Measurements from ENCODE around the gene METRNL. TPM values are rescaled to one million over a fixed set of nuclear protein-coding genes. Genes with fewer than 3 reads are reported as not detected.

METRNL gene
- polyA plus RNA-seq, 3 donors = 13.1 to 133 (median 29.8) TPM

DNA sequence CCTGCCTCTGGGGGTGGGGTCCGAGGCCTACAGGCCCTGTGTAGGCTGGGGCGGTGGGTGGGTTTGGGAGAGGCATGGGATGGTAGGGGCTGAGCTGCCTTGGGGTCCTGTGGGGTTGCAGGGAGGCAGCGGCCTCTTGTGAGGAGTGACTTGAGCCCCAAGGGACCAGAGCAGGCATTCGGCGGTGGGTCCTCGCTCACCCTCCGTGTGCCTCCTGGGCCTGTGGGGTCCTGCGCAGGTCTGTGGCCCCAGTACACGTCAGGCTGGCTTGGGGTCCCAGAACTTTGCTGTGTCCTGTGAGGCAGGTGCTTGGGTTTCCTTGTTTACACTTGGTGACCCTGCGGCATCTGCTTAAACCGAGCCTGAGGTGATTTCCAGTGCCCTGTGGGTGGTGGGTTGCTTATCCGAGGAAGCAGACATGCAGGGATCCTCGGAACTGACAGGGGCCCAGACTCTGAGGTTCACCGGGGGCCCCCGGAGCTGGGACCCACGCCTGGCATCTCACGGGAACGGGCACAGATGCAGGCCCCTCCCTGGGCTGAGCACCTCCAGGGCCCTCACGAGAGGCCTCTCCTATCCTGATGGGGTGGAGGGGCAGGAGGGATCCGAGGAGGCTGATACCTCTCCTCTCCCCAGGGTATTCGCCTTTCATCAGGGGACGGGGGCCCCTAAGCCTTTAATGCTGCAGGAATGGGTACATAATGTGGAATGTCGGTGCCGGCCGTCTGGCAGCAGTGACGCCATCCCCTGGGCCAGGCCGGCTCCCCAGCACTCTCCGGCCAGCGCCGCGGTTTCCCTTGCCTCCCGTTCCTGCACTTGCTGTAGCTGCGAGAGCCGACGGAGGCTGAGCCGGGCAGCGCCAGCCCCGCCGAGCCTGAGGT is 7.7 kb downstream of the METRNL start:
- H3K27me3 ChIP-seq (ENCODE audit: control insufficient read depth in 2 of 2, insufficient read depth in 2 of 2, low read length in 2 of 2) = no peaks in the 10 kb centered on the region
- Mint-ChIP-seq H3K4me3 (peak overlapping the region in 1 of 2 donors; percentile 58), H3K27me3 (ENCODE audit: low read depth in 3 of 3) (peaks cover 0 to 7% (median 0%) of the 10 kb centered on the region in 3 donors), H3K4me1 (peaks cover 75% of the 10 kb centered on the region), H3K36me3 (peaks cover 70 to 86% of the 10 kb centered on the region in 2 donors), H3K9me3 (peaks cover 0 to 2% (median 0%) of the 10 kb centered on the region in 7 donors), H3K27ac (peak overlapping the region in 3 of 7 donors; percentile 35 to 83 (median 50))
- H3K36me3 ChIP-seq (replicated peaks in 1 of 2; ENCODE audit: control insufficient read depth in 1 of 2, insufficient read depth in 2 of 2, low read length in 2 of 2) = peaks cover 48 to 78% of the 10 kb centered on the region in 2 donors
- H3K9ac ChIP-seq (ENCODE audit: insufficient read depth, low read length, poor library complexity, severe bottlenecking) = no peak overlapping the region
- no peak overlapping the region for H3K4me2 ChIP-seq (replicated peaks; ENCODE audit: extremely low read depth, low read length, poor library complexity, severe bottlenecking)
- H3K4me1 ChIP-seq (ENCODE audit: control insufficient read depth in 1 of 2, insufficient read depth in 2 of 2, low read length in 2 of 2) = peaks cover 52 to 83% of the 10 kb centered on the region in 2 donors
- no peak overlapping the region for H3K27ac ChIP-seq (ENCODE audit: low read depth in 1 of 2, low read length in 2 of 2)
- no peaks in the 10 kb centered on the region for H3K9me3 ChIP-seq (replicated peaks in 1 of 2; ENCODE audit: control insufficient read depth in 1 of 2, insufficient read depth in 1 of 2, low read length in 2 of 2)
- peak overlapping the region in 1 of 3 experiments; percentile 60 for H3K4me3 ChIP-seq (replicated peaks in 1 of 3; ENCODE audit: low read depth in 2 of 3, low read length in 3 of 3)
- DNase-seq = no peak
- peaks cover 96% of the 10 kb centered on the region for H4K20me1 ChIP-seq (ENCODE audit: insufficient read depth, low read length)
- intact Hi-C loops (cut with micrococcal nuclease) = no loop called here
- TF ChIP-seq, protein P1, sequence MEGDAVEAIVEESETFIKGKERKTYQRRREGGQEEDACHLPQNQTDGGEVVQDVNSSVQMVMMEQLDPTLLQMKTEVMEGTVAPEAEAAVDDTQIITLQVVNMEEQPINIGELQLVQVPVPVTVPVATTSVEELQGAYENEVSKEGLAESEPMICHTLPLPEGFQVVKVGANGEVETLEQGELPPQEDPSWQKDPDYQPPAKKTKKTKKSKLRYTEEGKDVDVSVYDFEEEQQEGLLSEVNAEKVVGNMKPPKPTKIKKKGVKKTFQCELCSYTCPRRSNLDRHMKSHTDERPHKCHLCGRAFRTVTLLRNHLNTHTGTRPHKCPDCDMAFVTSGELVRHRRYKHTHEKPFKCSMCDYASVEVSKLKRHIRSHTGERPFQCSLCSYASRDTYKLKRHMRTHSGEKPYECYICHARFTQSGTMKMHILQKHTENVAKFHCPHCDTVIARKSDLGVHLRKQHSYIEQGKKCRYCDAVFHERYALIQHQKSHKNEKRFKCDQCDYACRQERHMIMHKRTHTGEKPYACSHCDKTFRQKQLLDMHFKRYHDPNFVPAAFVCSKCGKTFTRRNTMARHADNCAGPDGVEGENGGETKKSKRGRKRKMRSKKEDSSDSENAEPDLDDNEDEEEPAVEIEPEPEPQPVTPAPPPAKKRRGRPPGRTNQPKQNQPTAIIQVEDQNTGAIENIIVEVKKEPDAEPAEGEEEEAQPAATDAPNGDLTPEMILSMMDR (IDR thresholded peaks at IDR 0.05) = no peak
- WGBS (ENCODE audit: insufficient coverage) = 97% methylated on average over 32 of the region's 39 CpGs
- H3K79me2 ChIP-seq (ENCODE audit: insufficient read depth, low read length) = peaks cover 94% of the 10 kb centered on the region
- H2AFZ ChIP-seq (ENCODE audit: insufficient read depth, low read depth, low read length, poor library complexity, severe bottlenecking) = no peak overlapping the region

DNA sequence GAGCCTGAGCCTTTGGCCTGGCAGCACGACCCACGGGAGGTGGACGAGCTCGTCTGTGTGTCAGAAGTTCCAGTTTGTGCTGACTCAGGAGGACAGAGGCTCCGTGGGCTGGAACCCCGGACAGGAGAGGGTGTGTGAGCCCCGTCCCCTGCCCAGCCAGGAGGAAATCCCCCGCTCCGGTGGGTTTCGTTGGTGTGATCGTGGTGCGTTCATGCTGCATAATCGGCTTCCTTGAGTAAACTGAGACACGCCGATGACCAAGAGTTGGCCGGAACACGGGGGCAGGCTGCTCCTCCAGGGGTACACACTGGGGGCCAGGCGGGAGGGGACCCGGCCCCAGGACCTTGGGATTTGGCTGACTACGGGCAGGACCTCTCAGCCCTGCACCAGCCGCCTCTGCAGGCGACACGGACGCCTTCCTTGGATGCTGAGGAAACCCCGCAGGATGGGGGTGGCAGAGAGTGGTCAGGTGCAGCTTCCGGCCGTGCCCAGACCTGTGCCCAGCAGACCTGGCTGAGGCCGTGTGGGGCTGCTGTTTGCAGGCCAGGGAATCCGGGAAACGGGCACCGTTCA is 8.5 kb downstream of the METRNL start:
- Histone ChIP-seq H3K79me2 (ENCODE audit: insufficient read depth, low read length) (peaks cover 89% of the 10 kb centered on the region), H4K20me1 (ENCODE audit: insufficient read depth, low read length) (peaks cover 96% of the 10 kb centered on the region), H2AFZ (ENCODE audit: insufficient read depth, low read depth, low read length, poor library complexity, severe bottlenecking) (no peak overlapping the region), H3K9me3 (replicated peaks in 1 of 2; ENCODE audit: control insufficient read depth in 1 of 2, insufficient read depth in 1 of 2, low read length in 2 of 2) (no peaks in the 10 kb centered on the region), H3K4me2 (replicated peaks; ENCODE audit: extremely low read depth, low read length, poor library complexity, severe bottlenecking) (peak overlapping the region; percentile 60), H3K27me3 (ENCODE audit: control insufficient read depth in 2 of 2, insufficient read depth in 2 of 2, low read length in 2 of 2) (no peaks in the 10 kb centered on the region), H3K4me1 (ENCODE audit: control insufficient read depth in 1 of 2, insufficient read depth in 2 of 2, low read length in 2 of 2) (peaks cover 45 to 76% of the 10 kb centered on the region in 2 donors), H3K36me3 (replicated peaks in 1 of 2; ENCODE audit: control insufficient read depth in 1 of 2, insufficient read depth in 2 of 2, low read length in 2 of 2) (peaks cover 52 to 76% of the 10 kb centered on the region in 2 donors), H3K27ac (ENCODE audit: low read depth in 1 of 2, low read length in 2 of 2) (peak overlapping the region; percentile 8 to 36), H3K4me3 (replicated peaks in 1 of 3; ENCODE audit: low read depth in 2 of 3, low read length in 3 of 3) (peak overlapping the region in 1 of 3 experiments; percentile 60), H3K9ac (ENCODE audit: insufficient read depth, low read length, poor library complexity, severe bottlenecking) (peak overlapping the region; percentile 21)
- H3K36me3 Mint-ChIP-seq = peaks cover 67 to 85% of the 10 kb centered on the region in 2 donors
- peaks cover 67% of the 10 kb centered on the region for H3K4me1 Mint-ChIP-seq
- H3K27ac Mint-ChIP-seq = peak overlapping the region in 5 of 7 donors; percentile 13 to 92 (median 79)
- DNase-seq = no peak
- H3K4me3 Mint-ChIP-seq = peak overlapping the region; percentile 58 to 71
- intact Hi-C loops (cut with micrococcal nuclease) = no loop called here
- TF ChIP-seq, protein P1 (IDR thresholded peaks at IDR 0.05) = no peak
- H3K9me3 Mint-ChIP-seq = peaks cover 0 to 2% (median 0%) of the 10 kb centered on the region in 7 donors
- H3K27me3 Mint-ChIP-seq (ENCODE audit: low read depth in 3 of 3) = peaks cover 0 to 3% (median 0%) of the 10 kb centered on the region in 3 donors
- WGBS (ENCODE audit: insufficient coverage) = 92% methylated on average over 31 of the region's 31 CpGs

All from CD14-positive monocyte (primary cell).